Measurements from ENCODE around the gene TMC1. TPM values are rescaled to one million over a fixed set of nuclear protein-coding genes. Genes with fewer than 3 reads are reported as not detected.

TMC1 gene
- total and polyA plus RNA-seq, 2 of the 8 experiments (the other 6 are each of a cell fraction or from before 2014, with no cell fraction given): 0.95 to 0.98 TPM

GRCh38 chr9:72691671-72692070 lies 170.3 kb downstream of the TMC1 start:
- H3K14ac ChIP-seq (ENCODE audit: insufficient read length): no peak overlapping the region
- no peaks in the 10 kb centered on the region for H3K79me1 ChIP-seq (ENCODE audit: low read depth, low read length)
- peak overlapping the region; percentile 34 for H2BK120ac ChIP-seq (replicated peaks; ENCODE audit: low read depth, low read length)
- H2BK5ac ChIP-seq (ENCODE audit: low read depth, low read length): no peak overlapping the region
- FAIRE-seq (no peak), DNase-seq (ENCODE audit: low read depth in 1 of 2, low spot score in 2 of 2) (no peak)
- no peaks in the 10 kb centered on the region for H3K4me1 ChIP-seq (replicated peaks in 1 of 4; ENCODE audit: control insufficient read depth in 3 of 4, insufficient read depth in 4 of 4, low read length in 3 of 4)
- H2BK20ac ChIP-seq (ENCODE audit: low read length): peak overlapping the region; percentile 64; the same call in 1 of the 2 replicates
- no peak overlapping the region for H4K91ac ChIP-seq (replicated peaks; ENCODE audit: insufficient read length, low read length)
- no peak overlapping the region for H4K5ac ChIP-seq (ENCODE audit: insufficient read length, low read depth, low read length)
- H3K36me3 ChIP-seq (ENCODE audit: control insufficient read depth in 2 of 4, insufficient read depth in 4 of 4, low read length in 3 of 4): no peaks in the 10 kb centered on the region
- H3K27ac ChIP-seq (ENCODE audit: low read depth, low read length): no peak overlapping the region
- no peak overlapping the region for H3K4me3 ChIP-seq (ENCODE audit: extremely low read depth in 1 of 4, insufficient read depth in 2 of 4, low read depth in 3 of 4, low read length in 4 of 4)
- H3K56ac ChIP-seq (replicated peaks; ENCODE audit: insufficient read length, low read depth, low read length): no peak overlapping the region
- H4K8ac ChIP-seq (ENCODE audit: extremely low read depth, insufficient read depth, low read length): no peak overlapping the region
- H2BK12ac ChIP-seq (ENCODE audit: low read depth, low read length): no peak overlapping the region
- H3K4ac ChIP-seq (replicated peaks; ENCODE audit: insufficient read length, low read depth, low read length): no peak overlapping the region
- H3K27me3 ChIP-seq (replicated peaks in 1 of 4; ENCODE audit: control insufficient read depth in 3 of 4, extremely low read depth in 1 of 4, insufficient read depth in 3 of 4, low read length in 3 of 4): no peaks in the 10 kb centered on the region
- H2BK15ac ChIP-seq (ENCODE audit: low read length): no peak overlapping the region
- no peak overlapping the region; the same call in 1 of the 2 replicates for H3K18ac ChIP-seq (ENCODE audit: extremely low read depth, low read length)
- no peak overlapping the region for H3K23ac ChIP-seq (ENCODE audit: insufficient read length)
- H4K20me1 ChIP-seq (replicated peaks in 1 of 2; ENCODE audit: control insufficient read depth in 1 of 2, insufficient read depth in 2 of 2, low read length in 2 of 2): no peaks in the 10 kb centered on the region
- H3K4me2 ChIP-seq (ENCODE audit: insufficient read depth in 1 of 2, low read depth in 2 of 2, low read length in 2 of 2): no peak overlapping the region
- H3K23me2 ChIP-seq (ENCODE audit: low read depth, low read length): no peaks in the 10 kb centered on the region
- no peak overlapping the region for H2AFZ ChIP-seq (ENCODE audit: low read length)
- no peak for TF ChIP-seq GTF2F1 (IDR thresholded peaks at IDR 0.05; ENCODE audit: borderline replicate concordance, low read depth, low read length)
- no peak for TF ChIP-seq KDM4A (IDR thresholded peaks at IDR 0.05; ENCODE audit: low read depth, low read length, severe bottlenecking)
- TF ChIP-seq EP300 (IDR thresholded peaks at IDR 0.05; ENCODE audit: borderline replicate concordance in 1 of 2, low read depth in 2 of 2, low read length in 2 of 2): no peak
- no peak for TF ChIP-seq TEAD4 (IDR thresholded peaks at IDR 0.05; ENCODE audit: low read depth, low read length)
- H3K9ac ChIP-seq (replicated peaks in 1 of 4; ENCODE audit: extremely low read depth in 1 of 4, low read depth in 3 of 4, low read length in 3 of 4): no peak overlapping the region
- H3K79me2 ChIP-seq (ENCODE audit: control insufficient read depth in 1 of 2, insufficient read depth in 2 of 2, low read length in 2 of 2): no peaks in the 10 kb centered on the region
- CTCF ChIA-PET (ENCODE audit: partially characterized antibody): no interaction called here
- no peaks in the 10 kb centered on the region for H3K9me3 ChIP-seq (ENCODE audit: insufficient read depth in 2 of 2, low read depth in 1 of 2, low read length in 1 of 2)
- POLR2A ChIA-PET (ENCODE audit: partially characterized antibody): no interaction called here
- no peak overlapping the region for H2AK5ac ChIP-seq (ENCODE audit: low read depth, low read length)

All from H1 (cell line).